ENCODE results near the gene LMBR1.

LMBR1 gene

DNA sequence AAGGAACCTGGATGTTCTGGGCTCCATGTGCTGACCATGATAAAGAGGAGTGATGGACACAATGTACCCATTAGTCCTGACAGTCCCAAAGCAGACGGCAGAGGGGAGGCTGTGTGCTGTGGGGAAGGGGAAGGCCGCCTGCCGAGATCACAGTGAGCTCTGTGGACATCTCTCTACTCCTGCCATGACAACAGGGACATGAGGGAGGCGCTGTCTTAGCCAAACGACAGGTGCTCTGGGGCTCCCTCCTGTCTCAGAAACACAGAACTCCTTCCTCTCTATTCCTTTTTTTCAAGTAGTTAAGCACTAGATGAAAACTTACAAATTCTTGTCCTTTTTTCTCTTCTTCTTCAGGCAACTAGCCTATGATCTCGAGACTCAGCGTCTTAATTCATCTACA is 139.4 kb downstream of the LMBR1 start:
- TF ChIP-seq YY1 (IDR thresholded peaks at IDR 0.05; ENCODE audit: insufficient read depth, insufficient read length) (no peak), ZNF274 (IDR thresholded peaks at IDR 0.05; ENCODE audit: low read depth, low read length) (no peak), SUZ12 (IDR thresholded peaks at IDR 0.05; ENCODE audit: extremely low read depth, insufficient read depth, insufficient read length) (no peak)
- Histone ChIP-seq H3K4me1 (ENCODE audit: insufficient read depth, insufficient read length) (no peaks in the 10 kb centered on the region), H3K9ac (ENCODE audit: insufficient read length, low read depth) (no peak overlapping the region), H3K4me3 (ENCODE audit: insufficient read length, low read depth) (no peak overlapping the region), H3K9me3 (ENCODE audit: insufficient read depth, low read length) (no peaks in the 10 kb centered on the region), H3K36me3 (ENCODE audit: insufficient read depth, insufficient read length, low read length) (peaks cover 13% of the 10 kb centered on the region), H3K27me3 (ENCODE audit: insufficient read depth, insufficient read length) (no peaks in the 10 kb centered on the region)
- DNase-seq (ENCODE audit: low read depth, low spot score): no peak

DNA sequence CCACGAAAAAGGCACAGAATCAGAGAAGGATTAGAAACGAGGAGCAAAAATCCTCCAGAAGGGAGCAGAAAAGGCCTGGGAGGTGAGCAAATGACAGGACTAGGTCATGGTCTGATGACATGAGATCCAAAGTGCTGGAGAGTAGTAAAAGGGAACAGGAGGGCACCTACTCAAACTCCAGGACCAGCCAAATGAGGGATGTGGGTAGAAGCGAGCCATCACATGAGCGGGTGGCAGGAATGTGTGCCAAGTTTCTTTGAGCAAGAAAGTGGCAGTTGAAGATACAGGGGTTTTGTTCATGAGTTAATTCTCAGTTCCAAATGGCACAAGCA is 139.8 kb downstream of the LMBR1 start:
- no peaks in the 10 kb centered on the region for H3K27me3 ChIP-seq (ENCODE audit: insufficient read depth, insufficient read length)
- no peak overlapping the region for H3K4me3 ChIP-seq (ENCODE audit: insufficient read length, low read depth)
- no peak overlapping the region for H3K9ac ChIP-seq (ENCODE audit: insufficient read length, low read depth)
- no peak for TF ChIP-seq YY1 (IDR thresholded peaks at IDR 0.05; ENCODE audit: insufficient read depth, insufficient read length)
- TF ChIP-seq ZNF274 (IDR thresholded peaks at IDR 0.05; ENCODE audit: low read depth, low read length): no peak
- TF ChIP-seq SUZ12 (IDR thresholded peaks at IDR 0.05; ENCODE audit: extremely low read depth, insufficient read depth, insufficient read length): no peak
- H3K9me3 ChIP-seq (ENCODE audit: insufficient read depth, low read length): no peaks in the 10 kb centered on the region
- no peak for DNase-seq (ENCODE audit: low read depth, low spot score)
- H3K4me1 ChIP-seq (ENCODE audit: insufficient read depth, insufficient read length): no peaks in the 10 kb centered on the region
- peaks cover 13% of the 10 kb centered on the region for H3K36me3 ChIP-seq (ENCODE audit: insufficient read depth, insufficient read length, low read length)

DNA sequence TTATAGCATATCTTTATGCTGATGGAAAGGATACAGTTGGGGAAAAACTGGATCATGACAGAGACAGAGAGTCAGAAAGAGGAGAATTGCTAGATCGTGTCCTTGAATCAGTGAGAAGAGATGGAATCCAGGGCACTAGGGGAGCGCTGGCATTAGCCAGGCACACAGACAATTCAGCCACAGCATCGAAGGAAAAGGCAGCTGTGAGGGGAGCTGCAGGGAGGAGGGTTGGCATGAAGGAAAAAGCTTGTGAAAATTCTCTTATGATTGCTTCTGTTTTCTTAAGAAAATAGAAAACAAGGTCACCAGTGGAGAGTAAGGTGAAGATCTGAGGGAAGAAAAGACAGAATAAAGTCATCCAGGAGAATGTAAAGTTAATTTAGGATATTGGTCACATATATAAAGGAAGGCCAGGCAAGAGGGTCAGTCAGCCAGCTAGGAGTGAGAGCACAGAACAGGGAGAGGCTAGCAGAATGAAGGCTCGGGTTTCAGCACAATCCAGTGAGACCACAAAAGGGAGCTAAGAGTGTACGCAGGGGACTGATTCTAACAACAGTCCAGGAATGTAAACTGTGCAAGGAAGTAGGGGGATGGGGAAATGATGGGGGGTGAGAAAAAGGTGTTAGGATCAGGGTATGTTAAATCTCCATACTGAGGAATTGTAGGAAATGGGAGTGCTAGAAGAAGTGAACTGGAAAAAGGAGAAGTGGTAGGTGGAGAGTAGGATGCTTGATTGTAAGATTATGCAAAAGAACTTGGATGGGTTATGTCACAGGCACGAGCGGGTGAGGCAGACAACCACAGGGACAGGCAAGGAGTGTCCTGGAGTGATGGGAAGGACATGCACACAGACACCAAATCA is 140.4 kb downstream of the LMBR1 start:
- H3K4me1 ChIP-seq (ENCODE audit: insufficient read depth, insufficient read length): no peaks in the 10 kb centered on the region
- peaks cover 13% of the 10 kb centered on the region for H3K36me3 ChIP-seq (ENCODE audit: insufficient read depth, insufficient read length, low read length)
- no peak overlapping the region for H3K4me3 ChIP-seq (ENCODE audit: insufficient read length, low read depth)
- no peaks in the 10 kb centered on the region for H3K27me3 ChIP-seq (ENCODE audit: insufficient read depth, insufficient read length)
- H3K9me3 ChIP-seq (ENCODE audit: insufficient read depth, low read length): no peaks in the 10 kb centered on the region
- no peak overlapping the region for H3K9ac ChIP-seq (ENCODE audit: insufficient read length, low read depth)
- TF ChIP-seq ZNF274 (IDR thresholded peaks at IDR 0.05; ENCODE audit: low read depth, low read length): no peak
- TF ChIP-seq YY1 (IDR thresholded peaks at IDR 0.05; ENCODE audit: insufficient read depth, insufficient read length): no peak
- TF ChIP-seq SUZ12 (IDR thresholded peaks at IDR 0.05; ENCODE audit: extremely low read depth, insufficient read depth, insufficient read length): no peak
- DNase-seq (ENCODE audit: low read depth, low spot score): no peak

DNA sequence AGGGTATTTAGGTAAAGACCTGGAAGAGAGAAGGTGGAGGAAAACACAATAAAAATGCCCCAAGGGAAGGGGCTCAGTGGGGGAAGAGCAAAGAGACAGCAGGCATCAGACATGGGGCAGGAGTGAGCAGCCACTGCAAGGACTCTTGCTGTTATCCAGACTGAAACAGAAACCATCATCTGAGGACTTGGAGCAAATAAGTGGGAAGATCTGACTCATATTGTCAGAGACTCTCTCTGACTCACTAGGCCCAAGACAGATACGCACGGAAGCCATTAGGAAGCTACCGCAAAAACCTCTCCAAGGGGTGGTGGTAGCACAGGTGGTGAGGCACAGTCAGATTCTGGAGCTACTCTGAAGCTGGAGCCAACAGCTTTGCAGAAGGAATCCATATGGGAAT is 141.7 kb downstream of the LMBR1 start:
- no peak for TF ChIP-seq YY1 (IDR thresholded peaks at IDR 0.05; ENCODE audit: insufficient read depth, insufficient read length)
- no peak for TF ChIP-seq ZNF274 (IDR thresholded peaks at IDR 0.05; ENCODE audit: low read depth, low read length)
- no peak for TF ChIP-seq SUZ12 (IDR thresholded peaks at IDR 0.05; ENCODE audit: extremely low read depth, insufficient read depth, insufficient read length)
- H3K4me3 ChIP-seq (ENCODE audit: insufficient read length, low read depth): no peak overlapping the region
- no peak for DNase-seq (ENCODE audit: low read depth, low spot score)
- H3K9ac ChIP-seq (ENCODE audit: insufficient read length, low read depth): no peak overlapping the region
- H3K36me3 ChIP-seq (ENCODE audit: insufficient read depth, insufficient read length, low read length): peaks cover 11% of the 10 kb centered on the region
- H3K27me3 ChIP-seq (ENCODE audit: insufficient read depth, insufficient read length): no peaks in the 10 kb centered on the region
- H3K4me1 ChIP-seq (ENCODE audit: insufficient read depth, insufficient read length): no peaks in the 10 kb centered on the region
- no peaks in the 10 kb centered on the region for H3K9me3 ChIP-seq (ENCODE audit: insufficient read depth, low read length)

DNA sequence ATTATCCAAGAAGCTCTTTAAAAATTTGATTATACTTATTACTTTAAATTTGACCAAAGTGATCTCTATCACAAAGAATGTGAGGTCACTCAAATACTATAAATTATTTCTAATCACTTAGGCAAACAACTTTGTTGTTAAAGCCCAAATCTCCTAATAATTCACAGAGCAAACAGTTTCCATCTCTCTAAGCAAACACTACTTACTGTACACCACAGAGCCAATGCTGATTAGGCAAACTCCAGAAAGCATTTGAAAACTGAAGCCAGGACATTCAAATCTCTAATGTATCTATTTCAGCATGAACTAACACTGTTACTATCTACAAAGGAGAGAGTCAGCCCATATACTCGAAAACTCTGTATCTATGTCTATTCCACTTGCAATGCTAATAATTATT is 145.3 kb downstream of the LMBR1 start:
- H3K9me3 ChIP-seq (ENCODE audit: insufficient read depth, low read length): no peaks in the 10 kb centered on the region
- no peaks in the 10 kb centered on the region for H3K27me3 ChIP-seq (ENCODE audit: insufficient read depth, insufficient read length)
- H3K4me3 ChIP-seq (ENCODE audit: insufficient read length, low read depth): no peak overlapping the region
- no peaks in the 10 kb centered on the region for H3K36me3 ChIP-seq (ENCODE audit: insufficient read depth, insufficient read length, low read length)
- no peaks in the 10 kb centered on the region for H3K4me1 ChIP-seq (ENCODE audit: insufficient read depth, insufficient read length)
- TF ChIP-seq ZNF274 (IDR thresholded peaks at IDR 0.05; ENCODE audit: low read depth, low read length) (no peak), SUZ12 (IDR thresholded peaks at IDR 0.05; ENCODE audit: extremely low read depth, insufficient read depth, insufficient read length) (no peak), YY1 (IDR thresholded peaks at IDR 0.05; ENCODE audit: insufficient read depth, insufficient read length) (no peak)
- H3K9ac ChIP-seq (ENCODE audit: insufficient read length, low read depth): no peak overlapping the region
- no peak for DNase-seq (ENCODE audit: low read depth, low spot score)

DNA sequence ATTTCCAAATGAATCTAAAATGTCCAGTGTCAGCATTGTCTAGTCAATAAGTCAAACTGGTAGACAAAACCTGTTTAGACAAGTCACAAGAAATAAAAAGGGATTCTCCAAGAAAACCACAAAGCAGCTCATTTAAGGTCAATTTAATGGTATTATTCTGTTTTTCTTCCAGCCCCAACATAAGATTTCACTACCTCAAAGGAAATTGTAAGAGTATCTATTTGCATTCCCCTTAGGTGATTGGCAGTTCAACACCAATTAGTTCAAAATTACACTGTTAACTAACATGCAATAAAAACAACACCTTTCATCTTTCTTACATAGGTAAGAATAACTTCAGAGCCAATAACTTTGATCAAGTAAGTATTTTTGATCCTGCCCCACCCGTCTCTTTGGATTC is 146.1 kb downstream of the LMBR1 start:
- TF ChIP-seq SUZ12 (IDR thresholded peaks at IDR 0.05; ENCODE audit: extremely low read depth, insufficient read depth, insufficient read length) (no peak), ZNF274 (IDR thresholded peaks at IDR 0.05; ENCODE audit: low read depth, low read length) (no peak), YY1 (IDR thresholded peaks at IDR 0.05; ENCODE audit: insufficient read depth, insufficient read length) (no peak)
- no peaks in the 10 kb centered on the region for H3K27me3 ChIP-seq (ENCODE audit: insufficient read depth, insufficient read length)
- no peaks in the 10 kb centered on the region for H3K9me3 ChIP-seq (ENCODE audit: insufficient read depth, low read length)
- H3K4me1 ChIP-seq (ENCODE audit: insufficient read depth, insufficient read length): no peaks in the 10 kb centered on the region
- no peak overlapping the region for H3K9ac ChIP-seq (ENCODE audit: insufficient read length, low read depth)
- H3K4me3 ChIP-seq (ENCODE audit: insufficient read length, low read depth): no peak overlapping the region
- no peaks in the 10 kb centered on the region for H3K36me3 ChIP-seq (ENCODE audit: insufficient read depth, insufficient read length, low read length)
- DNase-seq (ENCODE audit: low read depth, low spot score): no peak

DNA sequence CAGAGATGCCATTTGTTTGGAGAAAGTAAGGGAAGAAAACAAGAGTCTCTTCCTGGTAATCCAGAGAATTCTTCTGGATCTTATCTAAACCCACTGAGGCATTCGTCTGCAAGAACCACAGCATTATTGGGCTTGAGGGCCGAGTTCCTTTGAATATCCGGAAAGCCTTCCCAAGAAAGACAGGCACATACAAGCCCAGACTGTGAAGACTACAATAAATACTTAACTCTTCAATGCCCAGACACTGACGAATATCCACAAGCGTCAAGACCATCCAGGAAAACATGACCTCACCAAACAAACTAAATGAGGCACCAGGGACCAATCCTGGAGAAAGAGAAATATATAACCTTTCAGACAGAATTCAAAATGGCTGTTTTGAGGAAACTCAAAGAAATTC is 153.4 kb downstream of the LMBR1 start:
- Histone ChIP-seq H3K4me1 (ENCODE audit: insufficient read depth, insufficient read length) (no peaks in the 10 kb centered on the region), H3K4me3 (ENCODE audit: insufficient read length, low read depth) (no peak overlapping the region), H3K36me3 (ENCODE audit: insufficient read depth, insufficient read length, low read length) (no peaks in the 10 kb centered on the region), H3K9ac (ENCODE audit: insufficient read length, low read depth) (no peak overlapping the region), H3K27me3 (ENCODE audit: insufficient read depth, insufficient read length) (no peaks in the 10 kb centered on the region), H3K9me3 (ENCODE audit: insufficient read depth, low read length) (no peaks in the 10 kb centered on the region)
- TF ChIP-seq YY1 (IDR thresholded peaks at IDR 0.05; ENCODE audit: insufficient read depth, insufficient read length) (no peak), SUZ12 (IDR thresholded peaks at IDR 0.05; ENCODE audit: extremely low read depth, insufficient read depth, insufficient read length) (no peak), ZNF274 (IDR thresholded peaks at IDR 0.05; ENCODE audit: low read depth, low read length) (no peak)
- DNase-seq (ENCODE audit: low read depth, low spot score): no peak

All from NT2/D1 (cell line).